ENCODE measurements around the gene CIT. TPM values are rescaled to one million over a fixed set of nuclear protein-coding genes. Genes with fewer than 3 reads are reported as not detected.

CIT gene
- total RNA-seq, 6 experiments from 2014 or later = 1.8 to 12.8 (median 3.3) TPM

- no peaks in the 10 kb centered on the region for H3K4me1 ChIP-seq
- no peak for DNase-seq
- no peak overlapping the region for H3K4me3 ChIP-seq
- no peaks in the 10 kb centered on the region for H3K27me3 ChIP-seq
- TF ChIP-seq CTCF (IDR thresholded peaks at IDR 0.05) = no peak
- no peak for TF ChIP-seq POLR2A (IDR thresholded peaks at IDR 0.05)
- no peaks in the 10 kb centered on the region for H3K36me3 ChIP-seq
- no peak overlapping the region for H3K27ac ChIP-seq
- H3K9me3 ChIP-seq = no peaks in the 10 kb centered on the region
- no peak for ATAC-seq
- intact Hi-C loops (cut with DNase I) = no loop called here
- 89% methylated on average over 1 of the region's 1 CpG for WGBS (ENCODE audit: insufficient coverage, low coverage, low lambda C conversion rate, missing lambda C conversion rate)
These were observed 34.7 kb downstream of the CIT start for GRCh38 chr12:119842380-119842779.

- Histone ChIP-seq H3K4me1 (no peaks in the 10 kb centered on the region), H3K4me3 (no peak overlapping the region), H3K36me3 (no peaks in the 10 kb centered on the region), H3K27me3 (no peaks in the 10 kb centered on the region), H3K9me3 (no peaks in the 10 kb centered on the region), H3K27ac (no peak overlapping the region)
- no peak for ATAC-seq
- TF ChIP-seq POLR2A (IDR thresholded peaks at IDR 0.05) = no peak
- TF ChIP-seq CTCF (IDR thresholded peaks at IDR 0.05) = no peak
- intact Hi-C loops (cut with DNase I) = no loop called here
- no peak for DNase-seq
- WGBS (ENCODE audit: insufficient coverage, low coverage, low lambda C conversion rate, missing lambda C conversion rate) = 85% methylated on average over 8 of the region's 8 CpGs
These were observed 35.5 kb downstream of the CIT start for GRCh38 chr12:119841433-119842210.

- WGBS (ENCODE audit: insufficient coverage, low coverage, low lambda C conversion rate, missing lambda C conversion rate) = 97% methylated on average over 3 of the region's 3 CpGs
- DNase-seq (no peak), ATAC-seq (no peak)
- no peak overlapping the region for H3K27ac ChIP-seq
- H3K36me3 ChIP-seq = no peaks in the 10 kb centered on the region
- intact Hi-C loops (cut with DNase I) = no loop called here
- H3K9me3 ChIP-seq = no peaks in the 10 kb centered on the region
- no peaks in the 10 kb centered on the region for H3K27me3 ChIP-seq
- no peaks in the 10 kb centered on the region for H3K4me1 ChIP-seq
- H3K4me3 ChIP-seq = no peak overlapping the region
- no peak for TF ChIP-seq CTCF (IDR thresholded peaks at IDR 0.05)
- TF ChIP-seq POLR2A (IDR thresholded peaks at IDR 0.05) = no peak
These were observed 36.5 kb downstream of the CIT start for GRCh38 chr12:119840582-119840981.

DNA sequence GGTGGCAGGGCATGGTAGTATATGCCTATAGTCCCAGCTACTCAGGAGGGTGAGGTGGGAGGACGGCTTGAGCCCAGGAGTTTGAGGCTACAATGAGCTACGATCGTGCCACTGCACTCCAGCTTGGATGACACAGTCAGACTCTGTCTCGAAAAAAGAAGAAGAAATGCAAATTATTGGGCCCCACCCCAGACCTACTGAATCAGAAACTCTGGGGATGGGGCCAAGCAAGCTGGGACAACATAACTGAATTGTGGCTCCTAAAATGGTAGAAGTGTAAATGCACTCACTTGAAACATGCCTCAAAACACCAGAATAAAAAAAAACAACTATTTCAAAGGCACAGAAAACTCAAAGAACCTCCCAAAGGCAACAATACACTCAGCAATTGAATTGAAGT lies 37.0 kb downstream of the CIT start:
- Histone ChIP-seq H3K4me1 (no peaks in the 10 kb centered on the region), H3K4me3 (no peak overlapping the region), H3K36me3 (no peaks in the 10 kb centered on the region), H3K9me3 (no peaks in the 10 kb centered on the region), H3K27ac (no peak overlapping the region), H3K27me3 (no peaks in the 10 kb centered on the region)
- TF ChIP-seq CTCF (IDR thresholded peaks at IDR 0.05) (no peak), POLR2A (IDR thresholded peaks at IDR 0.05) (no peak)
- DNase-seq = no peak
- ATAC-seq = no peak
- 70% methylated on average over 4 of the region's 4 CpGs for WGBS (ENCODE audit: insufficient coverage, low coverage, low lambda C conversion rate, missing lambda C conversion rate)
- intact Hi-C loops (cut with DNase I) = no loop called here
